ENCODE measurements around the gene OLFM1. TPM values are rescaled to one million over a fixed set of nuclear protein-coding genes. Genes with fewer than 3 reads are reported as not detected.

The OLFM1 gene
- total RNA-seq, 4 donors from 2014 or later: 3.4 to 8.5 (median 6.7) TPM

GRCh38 chr9:135039916-135040645, 47.4 kb upstream of the OLFM1 start:
- Histone ChIP-seq H3K27ac (no peak overlapping the region), H3K27me3 (peaks cover 0 to 12% (median 6%) of the 10 kb centered on the region in 3 donors), H3K9me3 (no peaks in the 10 kb centered on the region), H3K4me3 (no peak overlapping the region), H3K4me1 (no peaks in the 10 kb centered on the region), H3K36me3 (no peaks in the 10 kb centered on the region)
- TF ChIP-seq POLR2A (IDR thresholded peaks at IDR 0.05) (no peak), CTCF (IDR thresholded peaks at IDR 0.05 in 4 of 5, conservative IDR thresholded peaks at IDR 0.05 in 1 of 5) (no peak)
- ATAC-seq: no peak
- in situ Hi-C loops (cut with MboI; ENCODE audit: low sequenced_read_pairs in 4 of 4) (no loop called here), intact Hi-C loops (cut with DNase I; ENCODE audit: low total_unique reads) (no loop called here)
- no peak for DNase-seq

- Histone ChIP-seq H3K4me3 (no peak overlapping the region), H3K4me1 (no peaks in the 10 kb centered on the region), H3K36me3 (no peaks in the 10 kb centered on the region), H3K9me3 (no peaks in the 10 kb centered on the region), H3K27ac (no peak overlapping the region), H3K27me3 (peaks cover 0 to 12% (median 6%) of the 10 kb centered on the region in 3 donors)
- in situ Hi-C loops (cut with MboI; ENCODE audit: low sequenced_read_pairs in 4 of 4): no loop called here
- intact Hi-C loops (cut with DNase I; ENCODE audit: low total_unique reads): no loop called here
- no peak for ATAC-seq
- DNase-seq: no peak
- no peak for TF ChIP-seq CTCF (IDR thresholded peaks at IDR 0.05 in 4 of 5, conservative IDR thresholded peaks at IDR 0.05 in 1 of 5)
- no peak for TF ChIP-seq POLR2A (IDR thresholded peaks at IDR 0.05)
Measured at GRCh38 chr9:135040892-135041291, 46.6 kb upstream of the OLFM1 start.

GRCh38 chr9:135043345-135043744, 44.1 kb upstream of the OLFM1 start:
- DNase-seq: no peak
- Histone ChIP-seq H3K4me3 (no peak overlapping the region), H3K36me3 (no peaks in the 10 kb centered on the region), H3K9me3 (no peaks in the 10 kb centered on the region), H3K27me3 (peaks cover 0 to 12% (median 9%) of the 10 kb centered on the region in 3 donors), H3K4me1 (no peaks in the 10 kb centered on the region), H3K27ac (no peak overlapping the region)
- in situ Hi-C loops (cut with MboI; ENCODE audit: low sequenced_read_pairs in 4 of 4) (no loop called here), intact Hi-C loops (cut with DNase I; ENCODE audit: low total_unique reads) (no loop called here)
- no peak for ATAC-seq
- TF ChIP-seq CTCF (IDR thresholded peaks at IDR 0.05 in 4 of 5, conservative IDR thresholded peaks at IDR 0.05 in 1 of 5): no peak
- no peak for TF ChIP-seq POLR2A (IDR thresholded peaks at IDR 0.05)

- Histone ChIP-seq H3K27ac (no peak overlapping the region), H3K4me1 (no peaks in the 10 kb centered on the region), H3K4me3 (no peak overlapping the region), H3K27me3 (peaks cover 0 to 13% (median 9%) of the 10 kb centered on the region in 3 donors), H3K36me3 (no peaks in the 10 kb centered on the region), H3K9me3 (no peaks in the 10 kb centered on the region)
- TF ChIP-seq CTCF (IDR thresholded peaks at IDR 0.05 in 4 of 5, conservative IDR thresholded peaks at IDR 0.05 in 1 of 5) (no peak), POLR2A (IDR thresholded peaks at IDR 0.05) (no peak)
- DNase-seq: no peak
- no peak for ATAC-seq
- in situ Hi-C loops (cut with MboI; ENCODE audit: low sequenced_read_pairs in 4 of 4): no loop called here
- intact Hi-C loops (cut with DNase I; ENCODE audit: low total_unique reads): no loop called here
Measured at GRCh38 chr9:135045264-135045927, 42.1 kb upstream of the OLFM1 start.

All from gastrocnemius medialis (tissue), 4 donors.